HG02642 (cell line): ENCODE results near the gene SIN3B.

Source experiments
- ATAC-seq: cut with Tn5 transposase; IDR thresholded peaks from one replicate; pipeline ENCODE4 v1.9.1; 2021; ENCODE audit warnings: mild to moderate bottlenecking; ENCODE audit not compliant: unreplicated experiment, poor library complexity

The SIN3B gene

GRCh38 chr19:16822648-16823047, 6.5 kb upstream of the SIN3B start:
- ATAC-seq, result no peak

- ATAC-seq, result no peak
These were observed 4.4 kb upstream of the SIN3B start for GRCh38 chr19:16824658-16825311.

GRCh38 chr19:16825312-16826052, 3.7 kb upstream of the SIN3B start:
- no peak for ATAC-seq

GRCh38 chr19:16829822-16830289, 658 bp downstream of the SIN3B start:
- ATAC-seq, result no peak

GRCh38 chr19:16830679-16831078, 1.5 kb downstream of the SIN3B start:
- ATAC-seq, result no peak

- no peak for ATAC-seq
These were observed 2.3 kb downstream of the SIN3B start for GRCh38 chr19:16831531-16831930.

- no peak for ATAC-seq
These were observed 5.5 kb downstream of the SIN3B start for GRCh38 chr19:16834747-16835146.

GRCh38 chr19:16836115-16837034, 7.2 kb downstream of the SIN3B start:
- ATAC-seq, result no peak

GRCh38 chr19:16837035-16837362, 7.8 kb downstream of the SIN3B start:
- no peak for ATAC-seq

GRCh38 chr19:16841391-16841926, 12.3 kb downstream of the SIN3B start:
- ATAC-seq, result no peak

GRCh38 chr19:16846901-16847300, 17.7 kb downstream of the SIN3B start:
- ATAC-seq, result no peak

- ATAC-seq, result no peak
These were observed 18.2 kb downstream of the SIN3B start for GRCh38 chr19:16847430-16847829.

- no peak for ATAC-seq
These were observed 20.0 kb downstream of the SIN3B start for GRCh38 chr19:16849168-16849567.

GRCh38 chr19:16850133-16850532, 20.9 kb downstream of the SIN3B start:
- no peak for ATAC-seq

GRCh38 chr19:16851031-16851712, 22.0 kb downstream of the SIN3B start:
- ATAC-seq, result no peak

GRCh38 chr19:16853066-16853465, 23.9 kb downstream of the SIN3B start:
- no peak for ATAC-seq

GRCh38 chr19:16856091-16856490, 26.9 kb downstream of the SIN3B start:
- no peak for ATAC-seq

- ATAC-seq, result no peak
These were observed 30.4 kb downstream of the SIN3B start for GRCh38 chr19:16859626-16860025.

GRCh38 chr19:16860118-16860517, 30.9 kb downstream of the SIN3B start:
- ATAC-seq, result no peak

GRCh38 chr19:16861011-16861410, 31.8 kb downstream of the SIN3B start:
- ATAC-seq, result no peak
